Measurements from ENCODE around the gene PROM1.

PROM1 gene

DNA sequence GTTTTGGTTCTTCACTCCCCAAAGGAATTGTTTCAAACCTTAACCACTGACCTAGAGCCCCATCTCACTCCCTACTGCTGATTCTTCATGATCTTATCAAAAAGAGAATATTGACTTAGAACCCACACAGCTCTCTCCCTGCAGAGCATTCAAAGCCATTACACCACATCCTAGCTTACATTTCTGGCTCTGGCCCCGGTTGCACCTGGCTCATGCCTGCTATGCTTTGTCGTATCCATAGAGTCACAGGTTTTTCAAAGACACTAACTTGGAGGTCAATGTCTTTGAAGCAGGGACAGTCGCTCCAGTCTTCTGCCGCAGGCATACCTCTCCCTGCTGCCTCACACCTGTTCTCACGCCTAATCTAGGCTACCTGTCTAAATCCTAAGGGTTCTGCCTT is 78.1 kb downstream of the PROM1 start:
- ATAC-seq, result no peak
- H3K9me3 Mint-ChIP-seq, result no peaks in the 10 kb centered on the region
- no peaks in the 10 kb centered on the region for H3K36me3 Mint-ChIP-seq
- H3K27ac Mint-ChIP-seq, result no peak overlapping the region
- H3K4me3 Mint-ChIP-seq, result no peak overlapping the region
- H3K27me3 Mint-ChIP-seq, result no peaks in the 10 kb centered on the region
- no peaks in the 10 kb centered on the region for H3K4me1 Mint-ChIP-seq

DNA sequence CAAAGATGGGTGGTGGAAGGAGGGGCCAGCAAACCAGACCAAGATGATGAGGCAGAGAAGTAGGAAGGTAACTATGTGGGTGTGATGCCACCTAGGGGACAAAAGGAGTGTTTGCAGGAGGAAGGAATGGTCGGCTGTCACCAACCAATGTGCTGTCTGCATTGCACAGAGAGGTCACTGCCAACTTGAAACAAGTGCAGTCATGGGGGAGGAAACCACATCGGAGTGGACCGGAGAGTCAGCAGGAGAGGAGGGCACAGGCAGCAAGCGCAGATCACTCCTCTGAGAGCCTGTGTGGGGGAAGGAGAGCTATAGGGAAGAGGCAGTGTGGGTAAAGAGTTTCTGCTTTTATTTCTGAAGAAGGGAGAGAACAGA is 82.4 kb downstream of the PROM1 start:
- H3K27ac Mint-ChIP-seq, result no peak overlapping the region

DNA sequence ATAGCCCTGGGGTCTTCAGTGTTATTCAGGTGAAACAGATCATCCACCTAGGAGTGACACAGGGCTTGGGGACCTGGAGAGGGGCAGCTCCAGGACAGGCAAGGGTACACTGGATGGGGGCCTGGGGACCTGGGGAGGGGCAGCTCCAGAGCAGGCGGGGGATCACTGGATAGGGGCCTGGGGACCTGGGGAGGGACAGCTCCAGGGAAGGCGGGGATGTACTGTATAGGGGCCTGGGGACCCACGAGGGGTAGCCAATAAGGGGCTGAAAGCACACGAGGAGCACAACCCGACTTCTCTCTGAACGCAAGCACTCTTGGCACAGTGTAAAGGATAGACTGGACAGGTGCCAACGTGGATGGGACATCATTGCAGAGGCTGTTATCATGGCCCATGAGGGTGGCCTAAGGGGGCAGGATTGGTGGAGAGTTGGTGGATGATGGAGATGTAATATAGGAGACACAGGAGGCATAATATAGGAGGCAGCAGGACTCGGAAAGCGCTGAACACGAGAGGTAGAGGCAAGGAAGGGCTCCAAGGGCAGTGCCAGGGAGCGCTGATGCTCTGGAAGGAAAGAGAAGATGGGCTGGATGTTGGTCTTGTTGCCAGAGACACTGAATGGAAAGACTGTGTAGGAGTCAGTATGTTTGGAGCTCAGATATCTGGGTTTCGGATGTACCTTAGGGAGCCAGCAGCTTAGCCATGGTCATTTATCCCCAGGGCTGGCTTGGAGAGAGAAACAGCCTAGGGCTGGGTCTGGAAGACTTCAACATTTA is 82.9 kb downstream of the PROM1 start:
- Mint-ChIP-seq H3K4me3 (no peak overlapping the region), H3K36me3 (no peaks in the 10 kb centered on the region), H3K27ac (no peak overlapping the region), H3K4me1 (no peaks in the 10 kb centered on the region), H3K9me3 (no peaks in the 10 kb centered on the region), H3K27me3 (no peaks in the 10 kb centered on the region)
- ATAC-seq, result peak; percentile 26

More for the DNA sequence above, 82.4 kb downstream of the PROM1 start:
- Mint-ChIP-seq H3K36me3 (no peaks in the 10 kb centered on the region), H3K4me3 (no peak overlapping the region), H3K4me1 (no peaks in the 10 kb centered on the region), H3K27me3 (no peaks in the 10 kb centered on the region), H3K9me3 (no peaks in the 10 kb centered on the region)
- peak; percentile 85 for ATAC-seq

DNA sequence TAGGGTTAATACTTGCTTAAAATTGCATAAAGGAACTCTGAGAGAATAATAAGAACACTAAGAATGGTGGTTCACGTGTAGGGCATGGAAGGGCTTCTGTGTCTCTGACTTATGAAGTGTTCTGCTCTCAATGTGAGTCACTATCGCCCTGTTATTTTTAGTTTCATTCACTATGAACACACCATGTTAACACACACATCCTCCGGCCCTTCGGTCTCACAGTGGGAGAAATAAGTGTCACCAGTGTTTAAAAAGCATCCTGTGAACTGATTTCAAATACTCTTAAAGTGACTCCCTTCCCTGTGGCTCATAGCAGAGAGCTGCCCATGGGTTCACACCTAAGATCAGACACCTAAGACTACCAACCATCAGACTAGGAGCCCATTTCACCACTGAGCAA is 87.0 kb downstream of the PROM1 start:
- peaks cover 12% of the 10 kb centered on the region for H3K27me3 Mint-ChIP-seq
- H3K9me3 Mint-ChIP-seq, result no peaks in the 10 kb centered on the region
- ATAC-seq, result no peak
- no peak overlapping the region for H3K27ac Mint-ChIP-seq
- no peak overlapping the region for H3K4me3 Mint-ChIP-seq
- no peaks in the 10 kb centered on the region for H3K4me1 Mint-ChIP-seq
- no peaks in the 10 kb centered on the region for H3K36me3 Mint-ChIP-seq

DNA sequence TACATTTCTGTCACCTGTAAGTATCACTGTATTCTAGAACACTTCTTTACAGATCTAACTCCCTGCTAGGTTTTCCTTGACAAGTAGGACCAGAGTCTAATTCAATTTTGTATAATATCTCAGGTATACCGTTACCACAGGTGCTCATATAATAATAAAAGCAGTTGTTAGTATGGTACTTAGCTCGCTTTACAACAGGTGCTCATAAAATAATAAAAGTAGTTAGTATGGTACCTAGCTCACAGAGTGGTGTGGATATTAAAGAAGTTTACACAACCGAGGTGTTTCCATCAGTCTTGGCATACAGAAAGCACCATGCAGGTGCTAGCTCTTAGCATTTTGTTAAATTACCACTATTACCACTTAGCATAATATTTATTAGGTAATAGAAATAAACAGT is 88.0 kb downstream of the PROM1 start:
- Mint-ChIP-seq H3K36me3 (no peaks in the 10 kb centered on the region), H3K27ac (no peak overlapping the region), H3K4me3 (no peak overlapping the region), H3K9me3 (no peaks in the 10 kb centered on the region), H3K27me3 (peaks cover 12% of the 10 kb centered on the region), H3K4me1 (no peaks in the 10 kb centered on the region)
- ATAC-seq, result no peak

DNA sequence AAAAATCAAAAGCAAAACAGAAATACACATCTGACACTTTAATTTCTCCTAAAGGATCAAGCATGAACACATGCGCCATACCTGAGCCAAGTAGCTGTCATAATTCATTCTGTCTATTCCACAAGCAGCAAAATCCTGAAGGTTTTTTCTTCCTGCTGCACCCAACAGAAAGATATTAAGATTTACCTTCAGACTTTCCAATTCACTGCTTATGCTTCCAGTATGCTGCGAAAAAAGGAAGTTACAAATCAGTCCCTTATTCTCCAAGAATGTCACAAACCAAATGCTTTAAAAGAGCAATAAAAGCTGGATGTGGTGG is 91.7 kb downstream of the PROM1 start:
- Mint-ChIP-seq H3K4me1 (no peaks in the 10 kb centered on the region), H3K4me3 (no peak overlapping the region), H3K9me3 (no peaks in the 10 kb centered on the region), H3K36me3 (no peaks in the 10 kb centered on the region), H3K27ac (no peak overlapping the region), H3K27me3 (peaks cover 12% of the 10 kb centered on the region)
- no peak for ATAC-seq

DNA sequence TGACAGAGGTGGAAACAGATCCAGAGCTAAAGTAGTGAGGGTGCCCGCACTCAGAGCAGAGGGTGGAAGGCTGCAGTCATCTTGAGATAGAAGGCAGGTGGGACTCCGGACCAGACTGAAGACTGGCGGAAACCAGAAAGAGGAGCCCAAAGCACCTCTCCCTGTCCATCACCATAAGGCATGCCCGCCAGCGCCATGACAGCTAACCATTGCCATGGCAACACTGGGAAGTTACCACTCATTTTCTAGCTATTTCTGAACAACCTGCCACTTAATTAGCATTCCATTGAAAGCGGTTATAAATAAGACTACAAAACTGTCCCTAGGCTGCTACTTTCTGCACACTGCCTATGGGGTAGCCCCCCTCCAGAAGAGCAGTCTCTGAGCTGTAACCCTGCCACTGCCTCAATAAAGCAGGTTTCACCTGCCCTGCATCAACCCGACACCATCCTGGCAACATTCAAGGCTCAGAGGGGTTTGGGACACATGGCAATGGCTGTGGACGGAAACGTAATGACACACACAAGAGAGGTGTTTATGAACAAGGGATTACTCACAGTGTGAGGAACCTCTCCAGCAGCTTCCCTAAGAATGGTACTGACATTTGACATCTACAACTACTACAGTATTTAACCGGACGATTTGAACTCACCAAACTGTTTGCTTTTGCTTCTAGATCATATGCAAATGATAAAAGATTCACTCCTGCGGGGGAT is 93.1 kb downstream of the PROM1 start:
- Mint-ChIP-seq H3K27ac (no peak overlapping the region), H3K9me3 (no peaks in the 10 kb centered on the region), H3K4me1 (no peaks in the 10 kb centered on the region), H3K36me3 (no peaks in the 10 kb centered on the region), H3K4me3 (no peak overlapping the region), H3K27me3 (peaks cover 11% of the 10 kb centered on the region)
- ATAC-seq, result no peak

DNA sequence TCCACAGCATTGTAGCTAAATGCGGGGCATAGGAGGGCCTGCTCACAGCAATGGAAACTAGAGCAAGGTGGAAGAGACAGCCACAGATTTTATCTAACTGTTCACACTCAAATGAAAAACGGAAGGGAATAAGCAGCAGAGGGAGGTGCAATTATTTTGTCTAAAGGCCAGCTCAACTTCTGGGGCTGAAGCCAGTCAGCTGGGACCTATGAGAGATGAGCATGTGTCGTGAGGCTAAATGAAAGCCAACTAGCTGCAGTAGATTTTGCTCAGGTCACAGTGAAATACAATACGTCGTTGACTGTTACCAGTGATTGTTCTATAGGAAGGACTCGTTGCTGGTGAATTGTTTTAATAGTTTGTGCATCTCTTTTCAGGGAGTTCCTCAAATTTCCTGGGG is 94.4 kb downstream of the PROM1 start:
- no peaks in the 10 kb centered on the region for H3K27me3 Mint-ChIP-seq
- H3K4me3 Mint-ChIP-seq, result no peak overlapping the region
- H3K4me1 Mint-ChIP-seq, result no peaks in the 10 kb centered on the region
- no peaks in the 10 kb centered on the region for H3K36me3 Mint-ChIP-seq
- H3K9me3 Mint-ChIP-seq, result no peaks in the 10 kb centered on the region
- H3K27ac Mint-ChIP-seq, result no peak overlapping the region
- ATAC-seq, result no peak

DNA sequence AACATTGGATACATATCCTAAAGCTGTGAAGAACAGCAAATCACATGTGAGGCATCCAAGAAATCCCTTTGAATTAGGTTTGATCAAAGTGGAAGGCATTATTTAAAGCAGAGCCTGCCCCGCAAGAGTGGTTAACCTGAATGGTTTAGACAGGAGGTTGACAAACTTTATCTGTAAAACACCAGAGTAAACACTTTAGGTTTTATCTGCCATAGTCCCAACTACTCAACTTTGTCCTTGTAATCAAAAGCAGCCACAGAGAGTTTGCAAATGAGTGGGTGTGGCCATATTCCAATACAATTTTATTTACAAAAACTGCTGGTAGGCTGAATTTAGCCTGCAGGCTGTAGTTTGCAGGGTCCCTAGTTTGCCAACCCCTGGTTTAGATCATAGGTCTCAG is 95.6 kb downstream of the PROM1 start:
- no peak overlapping the region for H3K4me3 Mint-ChIP-seq
- H3K9me3 Mint-ChIP-seq, result no peaks in the 10 kb centered on the region
- no peaks in the 10 kb centered on the region for H3K4me1 Mint-ChIP-seq
- no peak for ATAC-seq
- H3K27ac Mint-ChIP-seq, result no peak overlapping the region
- no peaks in the 10 kb centered on the region for H3K36me3 Mint-ChIP-seq
- no peaks in the 10 kb centered on the region for H3K27me3 Mint-ChIP-seq

DNA sequence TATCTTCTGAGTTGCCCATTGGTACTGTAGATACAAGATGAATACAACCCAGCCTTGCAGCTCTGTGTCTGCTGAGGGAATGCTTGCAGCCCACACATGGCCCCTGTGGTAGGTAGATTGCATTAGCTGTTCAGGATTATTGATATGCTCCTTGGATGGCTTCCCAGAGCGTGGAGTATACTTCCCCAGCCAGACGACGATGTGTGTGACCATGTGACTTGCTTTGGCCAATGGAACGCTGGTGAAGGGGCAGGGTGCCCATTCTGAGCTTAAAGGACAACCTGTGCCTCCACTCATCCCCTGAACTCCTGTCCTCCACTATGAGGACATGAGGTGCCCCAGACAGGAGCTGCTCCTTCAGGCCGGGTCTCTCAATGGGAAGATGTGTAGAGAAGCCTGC is 96.9 kb downstream of the PROM1 start:
- Mint-ChIP-seq H3K27ac (no peak overlapping the region), H3K36me3 (no peaks in the 10 kb centered on the region), H3K27me3 (peaks cover 9% of the 10 kb centered on the region), H3K9me3 (no peaks in the 10 kb centered on the region), H3K4me3 (no peak overlapping the region), H3K4me1 (no peaks in the 10 kb centered on the region)
- ATAC-seq, result no peak

DNA sequence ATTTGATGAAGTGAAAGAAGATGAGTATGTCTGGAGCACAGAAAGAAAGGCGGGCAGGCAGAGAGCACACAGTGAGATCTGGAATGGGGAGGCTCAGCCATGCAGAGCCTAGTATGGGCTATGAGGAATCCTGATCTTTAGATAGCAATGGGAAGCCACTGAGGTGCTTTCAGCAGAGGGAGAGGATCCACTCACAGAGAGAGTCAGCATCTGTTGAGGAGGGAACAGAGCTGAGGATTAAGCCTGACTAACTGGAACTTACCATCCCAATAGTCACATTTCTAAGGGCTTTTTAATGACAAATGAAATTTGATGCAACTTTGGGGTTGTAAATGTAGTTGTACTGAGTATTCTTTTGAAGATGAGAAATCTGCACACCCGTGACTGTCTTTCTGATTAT is 100.2 kb downstream of the PROM1 start:
- Mint-ChIP-seq H3K4me3 (no peak overlapping the region), H3K27me3 (peaks cover 15% of the 10 kb centered on the region), H3K4me1 (no peaks in the 10 kb centered on the region), H3K36me3 (no peaks in the 10 kb centered on the region), H3K9me3 (no peaks in the 10 kb centered on the region), H3K27ac (no peak overlapping the region)
- no peak for ATAC-seq

DNA sequence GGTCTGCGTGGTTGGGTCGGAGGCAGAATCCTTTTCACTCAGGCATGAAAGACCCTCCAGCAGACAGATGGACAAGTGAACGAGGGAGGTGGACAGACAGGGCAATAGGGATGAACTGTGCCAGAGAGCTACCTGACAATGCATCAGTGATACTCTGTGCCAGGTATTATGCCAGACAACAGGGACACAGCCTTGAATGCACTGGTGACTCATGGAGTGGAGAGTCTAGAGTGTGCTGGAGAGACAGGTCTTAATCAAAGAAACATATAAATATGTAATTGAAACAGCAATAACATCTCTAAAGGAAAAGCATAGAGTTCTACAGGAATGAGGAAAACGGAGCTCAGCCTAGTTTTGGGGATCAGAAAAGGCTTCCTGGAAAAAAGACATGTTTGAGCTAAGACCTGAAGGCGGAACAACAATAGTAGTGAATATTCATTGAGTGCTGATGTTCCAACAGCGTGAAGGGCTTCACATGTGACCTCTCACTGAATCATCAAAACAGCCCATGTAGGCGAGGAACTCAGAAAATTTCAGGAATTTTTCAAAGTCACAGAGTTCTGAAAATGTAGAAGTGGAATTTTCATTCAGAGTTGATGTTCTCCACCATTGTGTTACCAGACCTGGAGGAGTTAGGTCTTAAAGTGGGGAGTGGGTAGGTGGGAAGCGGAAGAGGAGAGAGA is 100.8 kb downstream of the PROM1 start:
- Mint-ChIP-seq H3K4me3 (no peak overlapping the region), H3K9me3 (no peaks in the 10 kb centered on the region), H3K4me1 (no peaks in the 10 kb centered on the region), H3K27ac (no peak overlapping the region), H3K27me3 (peaks cover 20% of the 10 kb centered on the region), H3K36me3 (no peaks in the 10 kb centered on the region)
- no peak for ATAC-seq

DNA sequence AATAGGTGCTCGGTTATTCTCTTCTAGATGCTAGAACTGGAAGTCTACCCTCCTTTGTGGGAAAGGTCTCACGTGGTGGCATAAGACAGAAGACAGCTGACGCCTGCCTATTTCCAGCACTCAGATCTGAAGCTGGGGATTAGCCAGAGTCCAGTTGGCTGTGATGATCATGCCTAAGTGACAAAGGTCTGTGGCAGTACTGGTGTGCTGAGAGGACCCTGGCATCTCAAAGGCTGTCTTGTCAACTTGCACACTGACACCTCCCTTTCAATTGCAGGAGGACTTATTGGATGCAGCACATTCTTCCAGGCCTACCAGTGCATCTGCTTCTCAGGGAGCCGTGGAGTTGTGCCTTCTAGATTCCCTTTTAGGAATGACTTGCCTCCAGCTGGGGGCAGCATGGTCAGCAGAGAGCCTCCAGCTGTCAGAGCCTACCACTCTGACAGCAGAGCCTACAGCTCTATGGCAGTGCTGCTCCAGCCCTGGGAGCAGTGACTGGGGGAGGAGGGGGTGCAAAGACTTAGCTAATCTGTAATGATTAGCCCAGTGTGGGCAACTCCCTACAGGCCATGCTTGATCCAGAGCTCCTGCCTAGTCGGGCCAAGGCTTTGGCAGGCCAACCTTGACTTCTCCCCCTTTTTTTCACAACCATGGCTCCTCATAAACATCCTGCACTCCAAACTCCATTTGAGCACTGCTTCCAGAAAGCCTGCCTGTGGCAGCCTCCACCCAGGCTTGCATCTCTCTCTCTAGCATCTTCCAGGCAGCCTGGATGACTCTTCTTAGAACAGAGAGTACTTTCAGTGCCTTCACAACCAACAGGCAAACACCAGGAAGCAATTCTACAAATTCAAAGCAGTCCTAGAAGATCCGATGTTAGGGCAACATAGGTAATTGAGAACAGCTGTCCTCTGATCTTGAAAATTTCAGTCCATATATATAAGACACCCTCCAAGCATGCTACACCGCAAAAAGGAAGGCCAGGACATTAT is 107.1 kb downstream of the PROM1 start:
- H3K4me1 Mint-ChIP-seq, result no peaks in the 10 kb centered on the region
- no peak overlapping the region for H3K27ac Mint-ChIP-seq
- no peak for ATAC-seq
- no peaks in the 10 kb centered on the region for H3K9me3 Mint-ChIP-seq
- peaks cover 28% of the 10 kb centered on the region for H3K27me3 Mint-ChIP-seq
- H3K36me3 Mint-ChIP-seq, result no peaks in the 10 kb centered on the region
- H3K4me3 Mint-ChIP-seq, result no peak overlapping the region

DNA sequence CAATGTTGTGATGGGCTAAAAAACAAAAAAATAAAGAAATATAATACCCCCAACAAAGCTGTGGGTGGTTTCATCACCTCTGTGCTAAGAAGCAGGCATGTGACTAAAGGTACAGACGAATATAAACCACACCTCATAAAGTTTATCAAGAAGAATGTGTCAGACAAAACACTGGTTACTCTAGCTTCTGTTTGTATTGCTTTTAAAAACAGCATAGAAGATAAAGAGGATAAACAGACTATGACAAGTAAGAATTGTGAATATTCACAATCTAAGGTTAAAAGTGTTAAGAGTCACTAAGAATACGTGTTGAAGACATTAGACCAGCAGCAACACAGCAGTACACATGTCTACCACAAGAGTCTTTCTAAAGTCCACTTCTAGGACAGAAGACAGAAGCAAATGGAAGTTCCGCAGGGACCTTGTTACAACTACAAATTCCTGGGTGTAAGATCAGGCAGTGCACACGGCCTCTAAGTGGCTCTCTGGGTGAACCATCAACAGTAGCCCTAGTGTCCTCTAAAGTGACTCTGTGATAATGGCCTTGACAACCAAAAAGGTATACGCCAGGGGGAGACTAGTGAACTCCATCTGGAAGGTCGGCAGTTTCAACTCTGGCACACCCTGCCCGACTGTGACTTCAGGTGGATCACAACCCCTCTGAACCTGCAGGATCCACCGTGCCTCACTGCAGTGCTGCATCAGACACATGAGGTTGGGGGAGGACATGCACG is 112.6 kb downstream of the PROM1 start:
- Mint-ChIP-seq H3K4me1 (no peaks in the 10 kb centered on the region), H3K4me3 (no peak overlapping the region), H3K9me3 (peaks cover 3% of the 10 kb centered on the region), H3K36me3 (peaks cover 4% of the 10 kb centered on the region), H3K27me3 (peaks cover 19% of the 10 kb centered on the region), H3K27ac (no peak overlapping the region)
- peak; percentile 13 for ATAC-seq
